Measurements from ENCODE around the gene DTWD1.

GRCh38 chr15:49675041-49675440 is 54.2 kb downstream of the DTWD1 start:
- TF ChIP-seq CTCF (IDR thresholded peaks at IDR 0.05; ENCODE audit: poor library complexity) (no peak), EZH2phosphoT487 (IDR thresholded peaks at IDR 0.05; ENCODE audit: low read depth, severe bottlenecking, unreplicated experiment) (no peak)

All from hepatocyte (in vitro differentiated cells).